CD14-positive monocyte (primary cell): ENCODE measurements around the gene C3orf33. TPM values are rescaled to one million over a fixed set of nuclear protein-coding genes. Genes with fewer than 3 reads are reported as not detected.
"Not testable (repeated sequence)": the region's sequence is repeated elsewhere in the genome, so short reads cannot be mapped to it uniquely, and the experiment has no call there.

Source experiments
- DNase-seq, 3 donors: peaks; one replicate each; pipeline ENCODE4 v3.0.0-alpha.2; 2011 to 2022
- H2AFZ ChIP-seq: 2 replicates; pipeline ENCODE4 v1.6.0; 2012; ENCODE audit warnings: mild to moderate bottlenecking, low read depth, low read length, inconsistent platforms; ENCODE audit not compliant: insufficient read depth, poor library complexity, severe bottlenecking
- H3K27ac ChIP-seq, 2 donors: 1 replicate in 1 of 2; 2 replicates in 1 of 2; pipeline ENCODE4 v1.5.1; 2012 to 2013; ENCODE audit warnings: low read length in 2 of 2, control low read depth in 1 of 2, inconsistent platforms in 1 of 2, low read depth in 1 of 2, mild to moderate bottlenecking in 1 of 2
- H3K27me3 ChIP-seq, 2 donors: one replicate each; pipeline versions ENCODE4 v1.6.0 to v1.6.1; 2011 to 2013; ENCODE audit warnings: low read length in 2 of 2; ENCODE audit not compliant: control insufficient read depth in 2 of 2, insufficient read depth in 2 of 2
- H3K36me3 ChIP-seq, 2 donors: replicated peaks in 1 of 2; 1 replicate in 1 of 2; 2 replicates in 1 of 2; pipeline versions ENCODE4 v1.5.1 to v1.6.1; 2012 to 2013; ENCODE audit warnings: low read length in 2 of 2, control low read depth in 1 of 2, inconsistent platforms in 1 of 2, mild to moderate bottlenecking in 1 of 2; ENCODE audit not compliant: insufficient read depth in 2 of 2, control insufficient read depth in 1 of 2
- H3K4me1 ChIP-seq, 2 donors: 1 replicate in 1 of 2; 2 replicates in 1 of 2; pipeline versions ENCODE4 v1.5.1 to v1.6.1; 2012 to 2013; ENCODE audit warnings: low read length in 2 of 2, control low read depth in 1 of 2, inconsistent platforms in 1 of 2, mild to moderate bottlenecking in 1 of 2, moderate library complexity in 1 of 2; ENCODE audit not compliant: insufficient read depth in 2 of 2, control insufficient read depth in 1 of 2
- H3K4me2 ChIP-seq: replicated peaks from 2 replicates; pipeline ENCODE3; 2012; ENCODE audit warnings: low read length, moderate library complexity, mild to moderate bottlenecking; ENCODE audit not compliant: poor library complexity, severe bottlenecking; ENCODE audit errors: extremely low read depth
- H3K4me3 ChIP-seq, 3 experiments: fragments of 200-600 bp in 1 of 3; sonication (generic) in 1 of 3; replicated peaks in 1 of 3; 1 replicate in 2 of 3; 2 replicates in 1 of 3; pipeline ENCODE4 v1.5.1; 2011 to 2013; ENCODE audit warnings: low read length in 3 of 3, mild to moderate bottlenecking in 3 of 3, control low read depth in 2 of 3, low read depth in 2 of 3, inconsistent platforms in 1 of 3, moderate library complexity in 1 of 3
- H3K79me2 ChIP-seq: 2 replicates; pipeline ENCODE4 v1.6.0; 2012; ENCODE audit warnings: mild to moderate bottlenecking, control low read depth, inconsistent platforms, low read length, moderate library complexity; ENCODE audit not compliant: insufficient read depth
- H3K9ac ChIP-seq: 2 replicates; pipeline ENCODE4 v1.6.0; 2017; ENCODE audit warnings: low read length, mild to moderate bottlenecking; ENCODE audit not compliant: insufficient read depth, poor library complexity, severe bottlenecking
- H3K9me3 ChIP-seq, 2 donors: replicated peaks in 1 of 2; 1 replicate in 1 of 2; 2 replicates in 1 of 2; pipeline versions ENCODE4 v1.5.1 to v1.6.1; 2012 to 2013; ENCODE audit warnings: low read length in 2 of 2, control low read depth in 1 of 2; ENCODE audit not compliant: control insufficient read depth in 1 of 2, insufficient read depth in 1 of 2
- H4K20me1 ChIP-seq: 2 replicates; pipeline ENCODE4 v1.6.0; 2012; ENCODE audit warnings: mild to moderate bottlenecking, low read length, control low read depth, moderate library complexity; ENCODE audit not compliant: insufficient read depth
- H3K27ac Mint-ChIP-seq, 7 donors: one replicate each; pipeline ENCODE4 v1.8.0; 2020; ENCODE audit warnings: mild to moderate bottlenecking in 7 of 7, mixed read lengths in 7 of 7, moderate library complexity in 6 of 7, inconsistent platforms in 2 of 7
- H3K27me3 Mint-ChIP-seq, 3 donors: one replicate each; pipeline ENCODE4 v1.8.0; 2021 to 2022; ENCODE audit warnings: low read depth in 3 of 3, mild to moderate bottlenecking in 3 of 3, mixed read lengths in 3 of 3, moderate library complexity in 3 of 3, inconsistent platforms in 1 of 3
- H3K36me3 Mint-ChIP-seq, 2 donors: one replicate each; pipeline ENCODE4 v1.8.0; 2020; ENCODE audit warnings: mixed read lengths in 2 of 2, inconsistent platforms in 1 of 2, mild to moderate bottlenecking in 1 of 2
- H3K4me1 Mint-ChIP-seq: one replicate; pipeline ENCODE4 v1.8.0; 2020; ENCODE audit warnings: mild to moderate bottlenecking, mixed read lengths
- H3K4me3 Mint-ChIP-seq, 2 donors: one replicate each; pipeline ENCODE4 v1.8.0; 2020; ENCODE audit warnings: mild to moderate bottlenecking in 2 of 2, mixed read lengths in 2 of 2, moderate library complexity in 1 of 2
- H3K9me3 Mint-ChIP-seq, 7 donors: one replicate each; pipeline ENCODE4 v1.8.0; 2020 to 2022; ENCODE audit warnings: mixed read lengths in 7 of 7, mild to moderate bottlenecking in 6 of 7, moderate library complexity in 6 of 7, inconsistent platforms in 2 of 7
- CTCF ChIP-seq: fragments of 200-600 bp; IDR thresholded peaks from one replicate; pipeline ENCODE4 v1.8.0; 2022; ENCODE audit warnings: antibody characterized with exemption, mild to moderate bottlenecking
- WGBS: methylation state at CpG from one replicate; pipeline ENCODE4 v1.1.5; 2013; ENCODE audit warnings: missing lambda C conversion rate; ENCODE audit not compliant: insufficient coverage; 5-methylcytosine and 5-hydroxymethylcytosine counted together
- intact Hi-C, 2 donors: fragments of 100-400 bp; cut with micrococcal nuclease; formaldehyde crosslinking; loops; one replicate each; pipeline versions ENCODE4 v1.15.0 to v1.15.1; 2023
- polyA plus RNA-seq, 3 donors: library from polyadenylated mRNA; depleted of rRNA in 1 of 3; unstranded in 2 of 3; stranded (reverse) in 1 of 3; fragments of 300-500 nt in 2 of 3; fragments of >200 nt in 1 of 3; fragmentation: Illumina TruSeq in 2 of 3; gene quantifications; 1 replicate in 2 of 3; 2 replicates in 1 of 3; pipeline ENCODE4 v1.2.3, GENCODE V29; 2012 to 2021

Gene C3orf33
- polyA plus RNA-seq, 3 donors: 0.34 to 0.97 (median 0.49) TPM

GRCh38 chr3:155843569-155843968, 37.5 kb upstream of the C3orf33 start:
- Histone ChIP-seq H3K79me2 (peaks cover 56% of the 10 kb centered on the region), H3K27ac (no peak overlapping the region), H4K20me1 (peaks cover 36% of the 10 kb centered on the region), H3K27me3 (no peaks in the 10 kb centered on the region), H3K4me3 (no peak overlapping the region), H3K9me3 (no peaks in the 10 kb centered on the region), H3K4me2 (no peak overlapping the region), H3K9ac (no peak overlapping the region), H3K36me3 (peaks cover 0 to 12% of the 10 kb centered on the region in 2 donors), H3K4me1 (peaks cover 0 to 4% of the 10 kb centered on the region in 2 donors), H2AFZ (no peak overlapping the region)
- Mint-ChIP-seq H3K9me3 (no peaks in the 10 kb centered on the region), H3K36me3 (peaks cover 8 to 28% of the 10 kb centered on the region in 2 donors), H3K4me1 (peaks cover 24% of the 10 kb centered on the region), H3K27ac (no peak overlapping the region), H3K4me3 (no peak overlapping the region), H3K27me3 (no peaks in the 10 kb centered on the region)
- WGBS: no CpG with 5 or more reads among the region's 1 CpG
- TF ChIP-seq CTCF: no peak
- intact Hi-C loops: no loop called here
- DNase-seq: no peak

- no peak overlapping the region for H3K4me3 Mint-ChIP-seq
- H4K20me1 ChIP-seq: no peaks in the 10 kb centered on the region
- H3K27ac ChIP-seq: no peak overlapping the region
- WGBS: 94% methylated on average over 5 of the region's 9 CpGs
- peaks cover 19 to 27% of the 10 kb centered on the region in 2 donors for H3K36me3 Mint-ChIP-seq
- DNase-seq: no peak
- no peak overlapping the region for H3K4me2 ChIP-seq
- H3K27ac Mint-ChIP-seq: no peak overlapping the region
- H3K4me1 ChIP-seq: peaks cover 11 to 12% of the 10 kb centered on the region in 2 donors
- no peak for TF ChIP-seq CTCF
- H3K9ac ChIP-seq: no peak overlapping the region
- H3K9me3 Mint-ChIP-seq: peaks cover 0 to 2% (median 0%) of the 10 kb centered on the region in 7 donors
- peaks cover 23% of the 10 kb centered on the region for H3K79me2 ChIP-seq
- no peak overlapping the region for H3K4me3 ChIP-seq
- intact Hi-C loops: no loop called here
- H2AFZ ChIP-seq: no peak overlapping the region
- H3K36me3 ChIP-seq: peaks cover 4 to 30% of the 10 kb centered on the region in 2 donors
- H3K27me3 ChIP-seq: no peaks in the 10 kb centered on the region
- H3K9me3 ChIP-seq: no peaks in the 10 kb centered on the region
- no peaks in the 10 kb centered on the region for H3K27me3 Mint-ChIP-seq
- H3K4me1 Mint-ChIP-seq: peaks cover 11% of the 10 kb centered on the region
Observed at GRCh38 chr3:155835341-155836071, 29.4 kb upstream of the C3orf33 start.

GRCh38 chr3:155828490-155829098, 22.5 kb upstream of the C3orf33 start:
- DNase-seq, H3K27me3 ChIP-seq, H4K20me1 ChIP-seq, intact Hi-C loops, H3K4me3 ChIP-seq, H3K9ac ChIP-seq, H2AFZ ChIP-seq, H3K9me3 ChIP-seq, H3K27ac ChIP-seq, H3K9me3 Mint-ChIP-seq, H3K4me2 ChIP-seq, H3K27me3 Mint-ChIP-seq, H3K4me3 Mint-ChIP-seq: not testable (repeated sequence)
- Mint-ChIP-seq H3K27ac (peak overlapping the region in 1 of 7 donors; percentile 9), H3K4me1 (peaks cover 11% of the 10 kb centered on the region), H3K36me3 (peaks cover 33 to 38% of the 10 kb centered on the region in 2 donors)
- Histone ChIP-seq H3K4me1 (peaks cover 11 to 12% of the 10 kb centered on the region in 2 donors), H3K36me3 (peaks cover 31 to 61% of the 10 kb centered on the region in 2 donors), H3K79me2 (peaks cover 14% of the 10 kb centered on the region)
- 100% methylated on average over 1 of the region's 13 CpGs for WGBS
